GM21515 (cell line): ENCODE results near the gene ZNF556.

Source experiments
- ATAC-seq: cut with Tn5 transposase; IDR thresholded peaks from one replicate; pipeline ENCODE4 v1.9.1; 2021; ENCODE audit not compliant: unreplicated experiment

Gene ZNF556

GRCh38 chr19:2867025-2867991, at the start of gene ZNF556:
TSS of gene ZNF556 (plus strand) at chr19:2867335. CDS start at chr19:2867422, 87 bp downstream.
- no peak for ATAC-seq

GRCh38 chr19:2819540-2820111, 47.5 kb upstream of the ZNF556 start, which contains the start of gene ZNF554:
TSS of gene ZNF554 (plus strand) at chr19:2819868. CDS start at chr19:2820072, 204 bp downstream.
- ATAC-seq = peak; percentile 85

- no peak for ATAC-seq
Observed at GRCh38 chr19:2820112-2820702, 46.9 kb upstream of the ZNF556 start.

- no peak for ATAC-seq
Observed at GRCh38 chr19:2822846-2823245, 44.3 kb upstream of the ZNF556 start.

- ATAC-seq = no peak
Observed at GRCh38 chr19:2823646-2824045, 43.5 kb upstream of the ZNF556 start.

GRCh38 chr19:2824129-2824528, 43.0 kb upstream of the ZNF556 start:
- no peak for ATAC-seq

- no peak for ATAC-seq
Observed at GRCh38 chr19:2827022-2827421, 40.1 kb upstream of the ZNF556 start.

- ATAC-seq = no peak
Observed at GRCh38 chr19:2827840-2828489, 39.2 kb upstream of the ZNF556 start.

GRCh38 chr19:2834294-2834871, 32.8 kb upstream of the ZNF556 start:
- ATAC-seq = no peak

- ATAC-seq = no peak
Observed at GRCh38 chr19:2837430-2837829, 29.7 kb upstream of the ZNF556 start.

- peak; percentile 94 for ATAC-seq
Observed at GRCh38 chr19:2840794-2841791, 26.0 kb upstream of the ZNF556 start, which contains the start of gene ZNF555. TSS of gene ZNF555 (plus strand) at chr19:2841475. CDS start at chr19:2841573, 98 bp downstream.

- no peak for ATAC-seq
Observed at GRCh38 chr19:2841855-2842574, 25.1 kb upstream of the ZNF556 start.

- ATAC-seq = no peak
Observed at GRCh38 chr19:2845107-2845506, 22.0 kb upstream of the ZNF556 start.

- no peak for ATAC-seq
Observed at GRCh38 chr19:2846180-2846894, 20.8 kb upstream of the ZNF556 start.

- ATAC-seq = no peak
Observed at GRCh38 chr19:2847507-2847906, 19.6 kb upstream of the ZNF556 start.

GRCh38 chr19:2848616-2849015, 18.5 kb upstream of the ZNF556 start:
- ATAC-seq = no peak

GRCh38 chr19:2850256-2850925, 16.7 kb upstream of the ZNF556 start:
- no peak for ATAC-seq

- ATAC-seq = no peak
Observed at GRCh38 chr19:2852598-2852997, 14.5 kb upstream of the ZNF556 start.
